Amniotic epithelial cell (primary cell): Measurements from ENCODE around the gene KIF25.

Experiments
- DNase-seq: peaks from one replicate; pipeline ENCODE4 v3.0.0-alpha.2; 2010; ENCODE audit warnings: low read depth

KIF25 gene

GRCh38 chr6:167997642-167998041 is at the start of gene KIF25:
TSS of gene KIF25 (plus strand) at chr6:167997671. CDS start at chr6:168029586, 31,915 bp downstream.
- DNase-seq: no peak

GRCh38 chr6:167947716-167948115 is 49.8 kb upstream of the KIF25 start:
- no peak for DNase-seq

- no peak for DNase-seq
These were observed 48.8 kb upstream of the KIF25 start for GRCh38 chr6:167948716-167949115.

- peak; percentile 72 for DNase-seq
These were observed 48.3 kb upstream of the KIF25 start for GRCh38 chr6:167949121-167949684.

- no peak for DNase-seq
These were observed 45.5 kb upstream of the KIF25 start for GRCh38 chr6:167951781-167952511.

GRCh38 chr6:167952512-167952859 is 45.0 kb upstream of the KIF25 start:
- DNase-seq: no peak

GRCh38 chr6:167953551-167953950 is 43.9 kb upstream of the KIF25 start:
- DNase-seq: no peak

- no peak for DNase-seq
These were observed 43.3 kb upstream of the KIF25 start for GRCh38 chr6:167954151-167954550.

- no peak for DNase-seq
These were observed 41.0 kb upstream of the KIF25 start for GRCh38 chr6:167956491-167956890.

- DNase-seq: peak; percentile 10
These were observed 40.4 kb upstream of the KIF25 start for GRCh38 chr6:167956983-167957492.

- peak; percentile 6 for DNase-seq
These were observed 39.8 kb upstream of the KIF25 start for GRCh38 chr6:167957626-167958025.

- DNase-seq: no peak
These were observed 36.9 kb upstream of the KIF25 start for GRCh38 chr6:167960579-167960978.

- no peak for DNase-seq
These were observed 34.8 kb upstream of the KIF25 start for GRCh38 chr6:167962711-167963110.

GRCh38 chr6:167963589-167964057 is 33.8 kb upstream of the KIF25 start:
- DNase-seq: no peak

- DNase-seq: no peak
These were observed 31.6 kb upstream of the KIF25 start for GRCh38 chr6:167965592-167966539.

- DNase-seq: no peak
These were observed 30.9 kb upstream of the KIF25 start for GRCh38 chr6:167966540-167966905.

- DNase-seq: peak; percentile 13
These were observed 29.4 kb upstream of the KIF25 start for GRCh38 chr6:167968091-167968490.

- no peak for DNase-seq
These were observed 27.2 kb upstream of the KIF25 start for GRCh38 chr6:167970230-167970629.

GRCh38 chr6:167972193-167972592 is 25.3 kb upstream of the KIF25 start:
- no peak for DNase-seq

- no peak for DNase-seq
These were observed 24.2 kb upstream of the KIF25 start for GRCh38 chr6:167973148-167973885.

- DNase-seq: no peak
These were observed 22.7 kb upstream of the KIF25 start for GRCh38 chr6:167974640-167975344.
